Breast epithelium (tissue), 3 donors: ENCODE measurements around the gene PAX7.

Experiments used
- POLR2A ChIP-seq: fragments of 450-650 bp; IDR thresholded peaks from one replicate; pipeline ENCODE4 v1.6.1; 2016; ENCODE audit warnings: antibody characterized with exemption, mild to moderate bottlenecking, moderate library complexity
- TF ChIP-seq, protein P1 (sequence below), 3 donors: fragments of 450-650 bp; IDR thresholded peaks; one replicate each; pipeline ENCODE4 v1.5.1; 2016 to 2017; ENCODE audit warnings: antibody characterized with exemption in 3 of 3, mild to moderate bottlenecking in 3 of 3, moderate library complexity in 3 of 3

DNA sequence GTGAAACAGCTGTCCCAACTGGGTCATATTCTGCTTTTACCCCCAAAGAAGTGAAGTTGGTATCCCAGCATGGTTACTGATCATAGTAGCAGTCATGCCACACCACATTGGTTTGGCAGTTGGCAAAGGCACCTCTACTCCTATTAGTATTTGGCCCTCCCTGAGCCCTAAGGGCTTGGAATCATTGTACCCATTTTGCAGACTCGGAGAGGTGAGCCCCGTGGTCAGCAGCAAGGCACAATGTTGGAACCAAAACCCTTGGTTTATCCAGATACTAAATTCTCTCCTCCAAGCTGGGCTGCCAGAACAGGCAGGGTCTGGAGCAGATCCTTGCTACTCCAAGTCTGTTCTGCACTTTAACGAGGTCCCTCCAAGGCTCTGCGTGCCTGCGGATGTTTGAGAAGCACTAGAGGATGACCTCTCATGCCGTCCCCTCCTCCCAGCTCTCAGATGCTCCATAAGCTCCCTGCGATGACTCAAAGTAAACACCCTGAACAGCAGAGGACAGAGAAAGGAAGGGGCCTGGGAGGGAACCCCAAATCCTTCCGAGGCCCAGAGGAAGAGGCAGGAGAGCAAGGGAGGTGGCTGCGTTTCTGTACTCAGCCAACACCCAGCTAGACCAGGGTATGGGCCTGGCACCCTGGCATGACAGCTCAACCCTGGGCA is 89.3 kb downstream of the PAX7 start:
- TF ChIP-seq, protein P1, sequence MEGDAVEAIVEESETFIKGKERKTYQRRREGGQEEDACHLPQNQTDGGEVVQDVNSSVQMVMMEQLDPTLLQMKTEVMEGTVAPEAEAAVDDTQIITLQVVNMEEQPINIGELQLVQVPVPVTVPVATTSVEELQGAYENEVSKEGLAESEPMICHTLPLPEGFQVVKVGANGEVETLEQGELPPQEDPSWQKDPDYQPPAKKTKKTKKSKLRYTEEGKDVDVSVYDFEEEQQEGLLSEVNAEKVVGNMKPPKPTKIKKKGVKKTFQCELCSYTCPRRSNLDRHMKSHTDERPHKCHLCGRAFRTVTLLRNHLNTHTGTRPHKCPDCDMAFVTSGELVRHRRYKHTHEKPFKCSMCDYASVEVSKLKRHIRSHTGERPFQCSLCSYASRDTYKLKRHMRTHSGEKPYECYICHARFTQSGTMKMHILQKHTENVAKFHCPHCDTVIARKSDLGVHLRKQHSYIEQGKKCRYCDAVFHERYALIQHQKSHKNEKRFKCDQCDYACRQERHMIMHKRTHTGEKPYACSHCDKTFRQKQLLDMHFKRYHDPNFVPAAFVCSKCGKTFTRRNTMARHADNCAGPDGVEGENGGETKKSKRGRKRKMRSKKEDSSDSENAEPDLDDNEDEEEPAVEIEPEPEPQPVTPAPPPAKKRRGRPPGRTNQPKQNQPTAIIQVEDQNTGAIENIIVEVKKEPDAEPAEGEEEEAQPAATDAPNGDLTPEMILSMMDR (IDR thresholded peaks at IDR 0.05) = no peak
- no peak for TF ChIP-seq POLR2A
